Measurements from ENCODE around the gene EPHA3.

DNA sequence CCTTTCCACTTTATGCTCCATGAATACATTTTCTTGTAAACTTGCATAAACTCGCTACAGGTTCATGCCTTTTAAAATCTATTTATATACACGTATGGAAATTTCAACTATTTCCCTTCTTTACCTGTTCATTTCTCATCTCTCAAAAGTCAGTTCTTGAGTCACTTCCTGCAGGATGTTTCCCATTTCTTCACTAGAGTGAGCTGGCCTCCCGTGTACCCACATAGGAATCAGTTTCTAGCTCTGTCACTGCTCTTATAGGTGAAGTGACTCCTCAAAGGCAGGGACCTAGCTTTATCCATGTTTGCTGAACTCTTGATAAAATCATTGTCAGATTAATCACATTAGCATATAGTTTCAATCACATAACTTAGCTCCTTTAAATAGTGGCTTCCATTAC lies 259.7 kb downstream of the EPHA3 start:
- TF ChIP-seq, protein P1, sequence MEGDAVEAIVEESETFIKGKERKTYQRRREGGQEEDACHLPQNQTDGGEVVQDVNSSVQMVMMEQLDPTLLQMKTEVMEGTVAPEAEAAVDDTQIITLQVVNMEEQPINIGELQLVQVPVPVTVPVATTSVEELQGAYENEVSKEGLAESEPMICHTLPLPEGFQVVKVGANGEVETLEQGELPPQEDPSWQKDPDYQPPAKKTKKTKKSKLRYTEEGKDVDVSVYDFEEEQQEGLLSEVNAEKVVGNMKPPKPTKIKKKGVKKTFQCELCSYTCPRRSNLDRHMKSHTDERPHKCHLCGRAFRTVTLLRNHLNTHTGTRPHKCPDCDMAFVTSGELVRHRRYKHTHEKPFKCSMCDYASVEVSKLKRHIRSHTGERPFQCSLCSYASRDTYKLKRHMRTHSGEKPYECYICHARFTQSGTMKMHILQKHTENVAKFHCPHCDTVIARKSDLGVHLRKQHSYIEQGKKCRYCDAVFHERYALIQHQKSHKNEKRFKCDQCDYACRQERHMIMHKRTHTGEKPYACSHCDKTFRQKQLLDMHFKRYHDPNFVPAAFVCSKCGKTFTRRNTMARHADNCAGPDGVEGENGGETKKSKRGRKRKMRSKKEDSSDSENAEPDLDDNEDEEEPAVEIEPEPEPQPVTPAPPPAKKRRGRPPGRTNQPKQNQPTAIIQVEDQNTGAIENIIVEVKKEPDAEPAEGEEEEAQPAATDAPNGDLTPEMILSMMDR (IDR thresholded peaks at IDR 0.05) = no peak
- TF ChIP-seq POLR2AphosphoS5 (IDR thresholded peaks at IDR 0.05) (no peak), POLR2A (IDR thresholded peaks at IDR 0.05; ENCODE audit: low read depth) (no peak), EP300 (IDR thresholded peaks at IDR 0.05) (no peak)
